HPDE6-E6E7 (cell line): ENCODE measurements around the gene EVA1A.
"Not testable (repeated sequence)": the region's sequence is repeated elsewhere in the genome, so short reads cannot be mapped to it uniquely, and the experiment has no call there.

Source experiments
- DNase-seq: peaks from one replicate; pipeline ENCODE4 v3.0.0; 2011; ENCODE audit warnings: missing footprints; ENCODE audit errors: extremely low spot score

The EVA1A gene

GRCh38 chr2:75517547-75518230, 43.0 kb downstream of the EVA1A start:
- no peak for DNase-seq

GRCh38 chr2:75516378-75517360, 44.1 kb downstream of the EVA1A start:
- no peak for DNase-seq

GRCh38 chr2:75515584-75516368, 45.0 kb downstream of the EVA1A start:
- no peak for DNase-seq

GRCh38 chr2:75513616-75514170, 47.0 kb downstream of the EVA1A start:
- DNase-seq, result no peak

- no peak for DNase-seq
Measured at GRCh38 chr2:75512455-75513212, 48.1 kb downstream of the EVA1A start.

GRCh38 chr2:75506101-75506697, 54.5 kb downstream of the EVA1A start:
- DNase-seq, result no peak

GRCh38 chr2:75505012-75505411, 55.7 kb downstream of the EVA1A start:
- no peak for DNase-seq

- no peak for DNase-seq
Measured at GRCh38 chr2:75503048-75503607, 57.6 kb downstream of the EVA1A start.

GRCh38 chr2:75500633-75501032, 60.1 kb downstream of the EVA1A start:
- DNase-seq, result no peak

GRCh38 chr2:75499534-75499933, 61.2 kb downstream of the EVA1A start:
- DNase-seq, result no peak

- no peak for DNase-seq
Measured at GRCh38 chr2:75498907-75499306, 61.8 kb downstream of the EVA1A start.

- DNase-seq, result no peak
Measured at GRCh38 chr2:75497256-75497655, 63.5 kb downstream of the EVA1A start.

GRCh38 chr2:75495862-75496261, 64.9 kb downstream of the EVA1A start:
- DNase-seq, result no peak

GRCh38 chr2:75494137-75494769, 66.5 kb downstream of the EVA1A start:
- DNase-seq, result no peak

- DNase-seq, result no peak
Measured at GRCh38 chr2:75493230-75493629, 67.5 kb downstream of the EVA1A start.

- DNase-seq, result no peak
Measured at GRCh38 chr2:75491129-75491753, 69.5 kb downstream of the EVA1A start.

- no peak for DNase-seq
Measured at GRCh38 chr2:75489721-75490120, 71.0 kb downstream of the EVA1A start.

GRCh38 chr2:75488157-75488556, 72.6 kb downstream of the EVA1A start:
- no peak for DNase-seq

- DNase-seq, result not testable (repeated sequence)
Measured at GRCh38 chr2:75486735-75487134, 74.0 kb downstream of the EVA1A start.
